ENCODE results near the gene DCAF16. TPM values are rescaled to one million over a fixed set of nuclear protein-coding genes. Genes with fewer than 3 reads are reported as not detected.

DCAF16 gene
- total RNA-seq, 6 experiments from 2014 or later = 4.2 to 7.9 (median 5.6) TPM

DNA sequence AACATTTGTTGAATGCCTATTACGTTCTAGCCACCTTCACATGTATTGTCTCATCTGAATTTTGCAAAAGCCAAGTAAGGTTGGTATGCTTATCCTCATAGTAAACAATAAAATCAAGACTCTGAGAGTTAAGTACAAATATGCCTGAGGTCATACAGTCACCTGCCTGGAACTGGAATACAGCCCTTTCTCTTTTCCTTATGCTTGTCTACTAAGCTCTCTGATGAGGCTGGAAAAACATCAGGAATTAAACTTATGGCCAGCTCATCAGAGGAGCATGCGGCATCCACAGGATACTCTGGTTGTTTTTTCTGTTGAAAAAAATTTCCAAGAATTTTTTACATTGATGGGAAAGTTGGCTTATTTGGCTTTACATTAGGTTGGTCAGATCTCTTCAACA lies 35.7 kb upstream of the DCAF16 start:
- DNase-seq (no peak), ATAC-seq (no peak)
- no peak overlapping the region for H3K4me3 ChIP-seq
- intact Hi-C loops (cut with DNase I) = no loop called here
- H3K9me3 ChIP-seq = no peaks in the 10 kb centered on the region
- WGBS (ENCODE audit: insufficient coverage, low coverage, low lambda C conversion rate, missing lambda C conversion rate) = 89% methylated on average over 2 of the region's 2 CpGs
- TF ChIP-seq, protein P1, sequence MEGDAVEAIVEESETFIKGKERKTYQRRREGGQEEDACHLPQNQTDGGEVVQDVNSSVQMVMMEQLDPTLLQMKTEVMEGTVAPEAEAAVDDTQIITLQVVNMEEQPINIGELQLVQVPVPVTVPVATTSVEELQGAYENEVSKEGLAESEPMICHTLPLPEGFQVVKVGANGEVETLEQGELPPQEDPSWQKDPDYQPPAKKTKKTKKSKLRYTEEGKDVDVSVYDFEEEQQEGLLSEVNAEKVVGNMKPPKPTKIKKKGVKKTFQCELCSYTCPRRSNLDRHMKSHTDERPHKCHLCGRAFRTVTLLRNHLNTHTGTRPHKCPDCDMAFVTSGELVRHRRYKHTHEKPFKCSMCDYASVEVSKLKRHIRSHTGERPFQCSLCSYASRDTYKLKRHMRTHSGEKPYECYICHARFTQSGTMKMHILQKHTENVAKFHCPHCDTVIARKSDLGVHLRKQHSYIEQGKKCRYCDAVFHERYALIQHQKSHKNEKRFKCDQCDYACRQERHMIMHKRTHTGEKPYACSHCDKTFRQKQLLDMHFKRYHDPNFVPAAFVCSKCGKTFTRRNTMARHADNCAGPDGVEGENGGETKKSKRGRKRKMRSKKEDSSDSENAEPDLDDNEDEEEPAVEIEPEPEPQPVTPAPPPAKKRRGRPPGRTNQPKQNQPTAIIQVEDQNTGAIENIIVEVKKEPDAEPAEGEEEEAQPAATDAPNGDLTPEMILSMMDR (IDR thresholded peaks at IDR 0.05) = no peak
- no peak for TF ChIP-seq POLR2A (IDR thresholded peaks at IDR 0.05)
- no peaks in the 10 kb centered on the region for H3K27me3 ChIP-seq
- no peaks in the 10 kb centered on the region for H3K4me1 ChIP-seq
- no peak overlapping the region for H3K27ac ChIP-seq
- H3K36me3 ChIP-seq = no peaks in the 10 kb centered on the region

DNA sequence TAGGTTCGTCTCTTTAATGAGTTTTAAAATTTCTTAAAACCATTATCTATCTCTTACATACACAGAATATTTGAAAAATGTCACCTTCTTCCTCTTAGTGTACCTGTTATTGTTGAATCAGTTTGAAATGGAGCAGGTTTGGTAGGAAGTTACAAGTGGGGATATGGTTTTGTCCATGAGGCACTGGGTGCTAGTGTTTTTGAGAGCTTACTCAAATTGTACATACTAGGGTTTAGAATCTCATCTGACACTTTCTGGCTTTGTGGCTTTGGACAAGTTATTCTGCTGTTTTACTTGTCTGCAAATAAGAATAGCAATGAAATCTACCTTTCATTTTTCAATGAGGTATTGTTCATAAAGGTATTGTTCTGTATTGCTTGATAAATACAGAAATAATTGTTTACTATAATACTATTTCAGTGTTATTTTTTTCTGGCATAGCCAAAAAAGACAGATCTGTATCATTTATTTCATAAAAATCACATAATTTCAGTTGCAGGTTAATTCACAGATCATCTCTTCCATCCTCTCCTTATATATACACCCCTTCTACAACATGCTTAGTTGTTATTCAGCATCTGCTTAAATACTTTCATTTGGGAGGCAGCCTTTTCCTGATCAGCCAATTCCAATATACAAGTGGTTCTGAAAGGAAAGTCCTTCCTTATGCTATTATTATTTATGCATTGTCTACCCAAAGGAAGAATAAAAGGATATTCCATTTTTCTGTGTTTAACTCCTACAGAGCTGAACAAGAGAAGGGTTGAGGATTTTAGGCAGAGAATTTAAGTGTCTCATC lies 13.5 kb upstream of the DCAF16 start:
- H3K27ac ChIP-seq = no peak overlapping the region
- no peaks in the 10 kb centered on the region for H3K36me3 ChIP-seq
- no peaks in the 10 kb centered on the region for H3K27me3 ChIP-seq
- no peak overlapping the region for H3K4me3 ChIP-seq
- WGBS (ENCODE audit: insufficient coverage, low coverage, low lambda C conversion rate, missing lambda C conversion rate) = 100% methylated on average over 1 of the region's 1 CpG
- H3K4me1 ChIP-seq = no peaks in the 10 kb centered on the region
- DNase-seq (no peak), ATAC-seq (no peak)
- intact Hi-C loops (cut with DNase I) = no loop called here
- TF ChIP-seq POLR2A (IDR thresholded peaks at IDR 0.05) = no peak
- TF ChIP-seq, protein P1 (IDR thresholded peaks at IDR 0.05) = no peak
- no peaks in the 10 kb centered on the region for H3K9me3 ChIP-seq

DNA sequence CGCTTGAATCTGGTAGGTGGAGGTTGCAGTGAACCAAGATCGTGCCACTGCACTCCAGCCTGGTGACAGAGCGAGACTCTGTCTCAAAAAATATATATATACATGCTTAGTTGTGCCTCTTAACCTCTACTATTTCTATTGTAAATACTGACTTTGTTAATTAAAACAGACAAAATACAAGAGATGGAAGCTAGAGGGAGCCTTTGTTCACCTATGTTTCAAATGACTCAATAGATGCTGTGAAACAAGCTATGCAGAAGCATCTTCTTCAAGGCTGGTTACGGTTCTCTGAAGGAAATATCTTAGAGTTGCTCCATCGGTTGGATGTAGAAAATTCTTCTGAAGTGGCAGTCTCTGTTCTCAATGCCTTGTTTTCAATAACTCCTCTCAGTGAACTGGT lies 6.5 kb upstream of the DCAF16 start:
- TF ChIP-seq POLR2A (IDR thresholded peaks at IDR 0.05) = no peak
- TF ChIP-seq, protein P1 (IDR thresholded peaks at IDR 0.05) = peak; percentile 52 to 73 (median 56)
- Histone ChIP-seq H3K27ac (no peak overlapping the region), H3K9me3 (no peaks in the 10 kb centered on the region), H3K27me3 (no peaks in the 10 kb centered on the region), H3K36me3 (no peaks in the 10 kb centered on the region), H3K4me1 (no peaks in the 10 kb centered on the region), H3K4me3 (no peak overlapping the region)
- ATAC-seq (peak; percentile 68 to 85 (median 77)), DNase-seq (no peak)
- intact Hi-C loops (cut with DNase I) = loop anchor here in 1 of 2 donors (10.0 kb wide), 1 partner anchor 768 kb away; no protein-coding TSS in a partner anchor
- WGBS (ENCODE audit: insufficient coverage, low coverage, low lambda C conversion rate, missing lambda C conversion rate) = 58% methylated on average over 5 of the region's 5 CpGs

DNA sequence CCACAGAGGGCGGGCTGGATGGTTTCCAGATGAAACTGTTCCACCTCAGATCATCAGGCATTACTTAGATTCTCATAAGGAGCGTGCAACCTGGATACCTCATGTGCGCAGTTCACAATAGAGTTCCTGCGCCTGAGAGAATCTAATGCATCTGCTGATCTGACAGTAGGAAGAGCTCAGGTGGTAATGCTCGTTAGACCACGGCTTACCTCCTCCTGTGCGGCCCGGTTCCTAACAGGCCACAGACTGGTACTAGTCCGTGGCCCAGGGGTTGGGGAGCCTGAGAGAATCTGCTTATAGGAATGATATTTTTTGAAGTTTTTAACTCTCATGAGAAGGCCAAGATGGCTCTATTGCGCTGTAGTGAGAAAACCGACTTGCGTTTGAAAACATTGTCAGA lies 5.6 kb upstream of the DCAF16 start:
- intact Hi-C loops (cut with DNase I) = loop anchor here in 1 of 2 donors (10.0 kb wide), 1 partner anchor 769 kb away; no protein-coding TSS in a partner anchor

More for the DNA sequence above, 5.6 kb upstream of the DCAF16 start:
- Histone ChIP-seq H3K4me3 (no peak overlapping the region), H3K9me3 (no peaks in the 10 kb centered on the region), H3K27ac (no peak overlapping the region), H3K36me3 (no peaks in the 10 kb centered on the region), H3K4me1 (peaks cover 0 to 3% (median 0%) of the 10 kb centered on the region in 4 donors), H3K27me3 (no peaks in the 10 kb centered on the region)
- no peak for TF ChIP-seq POLR2A (IDR thresholded peaks at IDR 0.05)
- TF ChIP-seq, protein P1 (IDR thresholded peaks at IDR 0.05) = no peak
- WGBS (ENCODE audit: insufficient coverage, low coverage, low lambda C conversion rate, missing lambda C conversion rate) = 98% methylated on average over 11 of the region's 12 CpGs
- DNase-seq (no peak), ATAC-seq (no peak)
